Karpas-422 (cell line): ENCODE results near the gene MAN1A2. TPM values are rescaled to one million over a fixed set of nuclear protein-coding genes. Genes with fewer than 3 reads are reported as not detected.
"Not testable (repeated sequence)": the region's sequence is repeated elsewhere in the genome, so short reads cannot be mapped to it uniquely, and the experiment has no call there.

Experiments used
- DNase-seq: peaks from one replicate; pipeline ENCODE4 v3.0.0-alpha.2; 2015
- H2AFZ ChIP-seq: fragments of 200-600 bp; sonication (generic); 2 replicates; pipeline ENCODE4 v1.6.1; 2014; ENCODE audit warnings: antibody characterized with exemption, low read length, mixed read lengths
- H3K27ac ChIP-seq: fragments of 200-600 bp; sonication (generic); 2 replicates; pipeline ENCODE4 v1.5.1; 2014; ENCODE audit warnings: mild to moderate bottlenecking, low read length, moderate library complexity
- H3K27me3 ChIP-seq: fragments of 200-600 bp; sonication (generic); 2 replicates; pipeline ENCODE4 v1.6.1; 2014; ENCODE audit warnings: low read length, mixed read lengths
- H3K36me3 ChIP-seq: fragments of 200-600 bp; sonication (generic); 2 replicates; pipeline ENCODE4 v1.6.1; 2014; ENCODE audit warnings: low read length, mixed read lengths; ENCODE audit not compliant: insufficient read depth
- H3K4me1 ChIP-seq: fragments of 200-600 bp; sonication (generic); 2 replicates; pipeline ENCODE4 v1.6.1; 2014; ENCODE audit warnings: mild to moderate bottlenecking, low read length, mixed read lengths
- H3K4me2 ChIP-seq: fragments of 200-600 bp; sonication (generic); 2 replicates; pipeline ENCODE4 v1.6.1; 2014; ENCODE audit warnings: low read length, low read depth, mild to moderate bottlenecking; ENCODE audit not compliant: poor library complexity, severe bottlenecking
- H3K4me3 ChIP-seq: fragments of 200-600 bp; sonication (generic); 2 replicates; pipeline ENCODE4 v1.5.1; 2014; ENCODE audit warnings: mild to moderate bottlenecking, antibody characterized with exemption, low read length, mixed read lengths
- H3K79me2 ChIP-seq: fragments of 200-600 bp; sonication (generic); 2 replicates; pipeline ENCODE4 v1.6.1; 2014; ENCODE audit warnings: mild to moderate bottlenecking, low read length, mixed read lengths
- H3K9ac ChIP-seq: fragments of 200-600 bp; sonication (generic); 2 replicates; pipeline ENCODE4 v1.6.0; 2014; ENCODE audit warnings: low read length
- H3K9me2 ChIP-seq: fragments of 200-600 bp; sonication (generic), shearing (Covaris generic); replicated peaks from 2 replicates; pipeline ENCODE4 v1.6.0; 2014; ENCODE audit warnings: mild to moderate bottlenecking, low read length, moderate library complexity; ENCODE audit not compliant: insufficient read depth
- H3K9me3 ChIP-seq: fragments of 300-700, 200-600 bp; sonication (generic); 2 replicates; pipeline ENCODE4 v1.6.1; 2014; ENCODE audit warnings: low read length, mixed read lengths
- H4K20me1 ChIP-seq: fragments of 200-600 bp; sonication (generic); 2 replicates; pipeline ENCODE4 v1.6.1; 2014; ENCODE audit warnings: mild to moderate bottlenecking, antibody characterized with exemption, low read length, low read depth; ENCODE audit not compliant: insufficient read depth
- total RNA-seq: library from RNA; depleted of rRNA; stranded (reverse); fragments of >200 nt; shearing (Covaris generic); gene quantifications from 2 replicates; pipeline ENCODE4 v1.2.3, GENCODE V29; 2014; ENCODE audit warnings: low replicate concordance; rRNA removed

Gene MAN1A2
- total RNA-seq: 29.5 and 43.0 TPM in 2 replicates

GRCh38 chr1:117367046-117368025, at the start of gene MAN1A2:
MAN1A2 (plus strand) TSS chr1:117367449; CDS start chr1:117368184, 735 bp downstream.
- H2AFZ ChIP-seq: peak within 1 kb of the TSS; percentile 85
- peaks cover 33% of the 10 kb centered on the region for H3K4me1 ChIP-seq
- H3K4me2 ChIP-seq: peak within 1 kb of the TSS; percentile 77
- H3K27me3 ChIP-seq: no peaks in the 10 kb centered on the region
- H4K20me1 ChIP-seq: peaks cover 3% of the 10 kb centered on the region; the same call in 1 of the 2 replicates
- peak within 1 kb of the TSS; percentile 84 for H3K9ac ChIP-seq
- H3K27ac ChIP-seq: peak within 1 kb of the TSS; percentile 76
- peaks cover 53% of the 10 kb centered on the region for H3K79me2 ChIP-seq
- H3K36me3 ChIP-seq: no peaks in the 10 kb centered on the region
- peak; percentile 94 for DNase-seq
- peak within 1 kb of the TSS; percentile 81 for H3K4me3 ChIP-seq
- H3K9me2 ChIP-seq: no peaks in the 10 kb centered on the region
- no peaks in the 10 kb centered on the region for H3K9me3 ChIP-seq

- Histone ChIP-seq H3K4me2 (no peak overlapping the region), H3K9me3 (no peaks in the 10 kb centered on the region), H2AFZ (no peak overlapping the region), H3K27ac (no peak overlapping the region), H4K20me1 (no peaks in the 10 kb centered on the region), H3K36me3 (no peaks in the 10 kb centered on the region), H3K79me2 (no peaks in the 10 kb centered on the region), H3K27me3 (no peaks in the 10 kb centered on the region), H3K9me2 (no peaks in the 10 kb centered on the region), H3K4me1 (no peaks in the 10 kb centered on the region), H3K9ac (no peak overlapping the region), H3K4me3 (no peak overlapping the region)
- no peak for DNase-seq
Measured at GRCh38 chr1:117318011-117318410, 49.2 kb upstream of the MAN1A2 start.

- H3K79me2 ChIP-seq: no peaks in the 10 kb centered on the region
- no peak overlapping the region for H3K27ac ChIP-seq
- no peaks in the 10 kb centered on the region for H3K9me3 ChIP-seq
- no peaks in the 10 kb centered on the region for H4K20me1 ChIP-seq
- no peak overlapping the region for H2AFZ ChIP-seq
- H3K4me3 ChIP-seq: no peak overlapping the region
- H3K36me3 ChIP-seq: no peaks in the 10 kb centered on the region
- no peak overlapping the region for H3K9ac ChIP-seq
- no peaks in the 10 kb centered on the region for H3K4me1 ChIP-seq
- H3K27me3 ChIP-seq: no peaks in the 10 kb centered on the region
- H3K4me2 ChIP-seq: no peak overlapping the region
- no peak for DNase-seq
- H3K9me2 ChIP-seq: no peaks in the 10 kb centered on the region
Measured at GRCh38 chr1:117318426-117318825, 48.8 kb upstream of the MAN1A2 start.

GRCh38 chr1:117320515-117320914, 46.7 kb upstream of the MAN1A2 start:
- H3K36me3 ChIP-seq: no peaks in the 10 kb centered on the region
- DNase-seq: no peak
- H3K4me3 ChIP-seq: no peak overlapping the region
- no peaks in the 10 kb centered on the region for H3K27me3 ChIP-seq
- no peaks in the 10 kb centered on the region for H3K79me2 ChIP-seq
- H2AFZ ChIP-seq: no peak overlapping the region
- no peaks in the 10 kb centered on the region for H3K9me3 ChIP-seq
- H3K9me2 ChIP-seq: no peaks in the 10 kb centered on the region
- no peaks in the 10 kb centered on the region for H3K4me1 ChIP-seq
- H3K4me2 ChIP-seq: no peak overlapping the region
- H3K9ac ChIP-seq: no peak overlapping the region
- H4K20me1 ChIP-seq: no peaks in the 10 kb centered on the region
- no peak overlapping the region for H3K27ac ChIP-seq

GRCh38 chr1:117321680-117322609, 45.3 kb upstream of the MAN1A2 start:
- Histone ChIP-seq H2AFZ (no peak overlapping the region), H3K4me2 (no peak overlapping the region), H3K9me3 (no peaks in the 10 kb centered on the region), H3K9ac (no peak overlapping the region), H4K20me1 (no peaks in the 10 kb centered on the region), H3K4me3 (no peak overlapping the region), H3K27ac (no peak overlapping the region), H3K36me3 (no peaks in the 10 kb centered on the region), H3K4me1 (no peaks in the 10 kb centered on the region), H3K9me2 (no peaks in the 10 kb centered on the region), H3K27me3 (no peaks in the 10 kb centered on the region), H3K79me2 (no peaks in the 10 kb centered on the region)
- DNase-seq: no peak

GRCh38 chr1:117324357-117324756, 42.9 kb upstream of the MAN1A2 start:
- no peak overlapping the region for H3K27ac ChIP-seq
- no peaks in the 10 kb centered on the region for H4K20me1 ChIP-seq
- no peaks in the 10 kb centered on the region for H3K27me3 ChIP-seq
- H3K9me2 ChIP-seq: no peaks in the 10 kb centered on the region
- no peaks in the 10 kb centered on the region for H3K4me1 ChIP-seq
- no peak overlapping the region for H3K4me2 ChIP-seq
- H2AFZ ChIP-seq: no peak overlapping the region
- no peak overlapping the region for H3K4me3 ChIP-seq
- H3K9ac ChIP-seq: no peak overlapping the region
- DNase-seq: no peak
- H3K36me3 ChIP-seq: no peaks in the 10 kb centered on the region
- H3K79me2 ChIP-seq: no peaks in the 10 kb centered on the region
- no peaks in the 10 kb centered on the region for H3K9me3 ChIP-seq

GRCh38 chr1:117326035-117326434, 41.2 kb upstream of the MAN1A2 start:
- not testable (repeated sequence) for H3K9me3 ChIP-seq, H3K9me2 ChIP-seq, DNase-seq, H2AFZ ChIP-seq, H3K36me3 ChIP-seq, H3K4me2 ChIP-seq, H4K20me1 ChIP-seq, H3K79me2 ChIP-seq, H3K4me3 ChIP-seq, H3K27ac ChIP-seq, H3K27me3 ChIP-seq, H3K9ac ChIP-seq, H3K4me1 ChIP-seq

- Histone ChIP-seq H3K4me2 (no peak overlapping the region), H3K9me3 (no peaks in the 10 kb centered on the region), H3K79me2 (no peaks in the 10 kb centered on the region), H3K9me2 (no peaks in the 10 kb centered on the region), H4K20me1 (no peaks in the 10 kb centered on the region), H3K27me3 (no peaks in the 10 kb centered on the region), H2AFZ (no peak overlapping the region), H3K27ac (no peak overlapping the region), H3K4me3 (no peak overlapping the region), H3K4me1 (no peaks in the 10 kb centered on the region), H3K9ac (no peak overlapping the region), H3K36me3 (no peaks in the 10 kb centered on the region)
- DNase-seq: no peak
Measured at GRCh38 chr1:117327011-117327410, 40.2 kb upstream of the MAN1A2 start.
